ENCODE results near the gene AKT1. TPM values are rescaled to one million over a fixed set of nuclear protein-coding genes. Genes with fewer than 3 reads are reported as not detected.

AKT1 gene
- total and polyA plus RNA-seq, 2 of the 4 experiments (the other 2 are of a cell fraction), result 193 to 221 TPM

DNA sequence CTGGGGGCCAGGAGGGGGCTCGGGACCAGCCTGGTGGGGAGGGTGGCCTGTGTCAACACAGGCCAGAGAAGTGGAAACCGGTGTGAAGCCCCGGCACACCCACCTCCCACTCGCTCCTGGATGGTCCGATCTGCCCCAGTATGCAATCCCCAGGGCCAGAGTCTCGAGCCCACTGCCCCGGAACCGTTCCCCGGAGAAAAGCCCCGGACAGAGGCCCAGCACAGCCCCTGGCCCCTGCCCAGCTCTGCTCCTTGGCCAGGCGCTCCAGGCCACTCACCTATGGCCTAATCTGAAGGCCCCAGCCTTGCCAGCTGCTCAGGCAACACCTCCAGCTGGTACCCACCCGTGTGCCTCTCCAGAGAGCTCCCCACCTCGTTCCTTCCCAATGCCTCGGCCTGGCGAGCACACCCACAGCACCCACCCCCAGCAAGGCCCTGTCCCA, 17.7 kb downstream of the AKT1 start:
- POLR2A ChIA-PET (ENCODE audit: unreplicated experiment), result no interaction called here
- no peaks in the 10 kb centered on the region for H3K9me1 ChIP-seq (ENCODE audit: insufficient read depth, low read length)
- H4K8ac ChIP-seq (ENCODE audit: low read depth in 2 of 2, low read length in 2 of 2), result no peak overlapping the region
- H3K23ac ChIP-seq (ENCODE audit: low read depth, low read length), result no peak overlapping the region
- no peak overlapping the region for H3K18ac ChIP-seq (ENCODE audit: low read depth, low read length)
- no peak for ATAC-seq (ENCODE audit: low read depth)
- H3K4me2 ChIP-seq (ENCODE audit: low read depth, low read length), result no peak overlapping the region
- no peak overlapping the region for H2BK15ac ChIP-seq (ENCODE audit: low read depth, low read length)
- H2AK5ac ChIP-seq (ENCODE audit: low read depth, low read length), result no peak overlapping the region
- H2AK9ac ChIP-seq (replicated peaks; ENCODE audit: low read depth, low read length, poor library complexity), result no peak overlapping the region
- no peaks in the 10 kb centered on the region for H3K9me3 ChIP-seq (ENCODE audit: control insufficient read depth, insufficient read depth, low read length)
- DNase-seq, result no peak
- H3K36me3 ChIP-seq (ENCODE audit: control insufficient read depth, insufficient read depth, low read length), result peaks cover 52% of the 10 kb centered on the region
- intact Hi-C loops (cut with micrococcal nuclease), result no loop called here
- peaks cover 49% of the 10 kb centered on the region for H4K20me1 ChIP-seq (ENCODE audit: insufficient read depth, low read length)
- H3K14ac ChIP-seq (replicated peaks; ENCODE audit: low read depth, low read length), result no peak overlapping the region
- no peak overlapping the region for H3K56ac ChIP-seq (ENCODE audit: extremely low read depth, insufficient read depth, low read length)
- no peak overlapping the region for H3K9ac ChIP-seq (ENCODE audit: low read depth, low read length)
- H4K5ac ChIP-seq (ENCODE audit: low read depth, low read length), result no peak overlapping the region
- no peak overlapping the region for H3K4me3 ChIP-seq (ENCODE audit: insufficient read depth, low read depth, low read length)
- no peak overlapping the region for H3K4ac ChIP-seq (ENCODE audit: low read depth, low read length)
- H2BK120ac ChIP-seq (ENCODE audit: low read depth, low read length), result no peak overlapping the region
- H2BK20ac ChIP-seq (ENCODE audit: low read depth, low read length), result no peak overlapping the region
- H2AFZ ChIP-seq (replicated peaks; ENCODE audit: low read length, poor library complexity), result no peak overlapping the region
- peaks cover 8 to 39% of the 10 kb centered on the region in 2 experiments for H3K79me1 ChIP-seq (ENCODE audit: low read depth in 1 of 2, low read length in 2 of 2)
- no peaks in the 10 kb centered on the region for H3K27me3 ChIP-seq (ENCODE audit: control insufficient read depth, insufficient read depth, low read length)
- H3K4me1 ChIP-seq (ENCODE audit: control insufficient read depth, insufficient read depth, low read length), result no peaks in the 10 kb centered on the region
- no peak overlapping the region for H2BK5ac ChIP-seq (ENCODE audit: low read depth, low read length, poor library complexity, severe bottlenecking)
- dilution Hi-C loops (cut with HindIII; ENCODE audit: low sequenced_read_pairs, unreplicated experiment), result no loop called here
- TF ChIP-seq, protein P1, sequence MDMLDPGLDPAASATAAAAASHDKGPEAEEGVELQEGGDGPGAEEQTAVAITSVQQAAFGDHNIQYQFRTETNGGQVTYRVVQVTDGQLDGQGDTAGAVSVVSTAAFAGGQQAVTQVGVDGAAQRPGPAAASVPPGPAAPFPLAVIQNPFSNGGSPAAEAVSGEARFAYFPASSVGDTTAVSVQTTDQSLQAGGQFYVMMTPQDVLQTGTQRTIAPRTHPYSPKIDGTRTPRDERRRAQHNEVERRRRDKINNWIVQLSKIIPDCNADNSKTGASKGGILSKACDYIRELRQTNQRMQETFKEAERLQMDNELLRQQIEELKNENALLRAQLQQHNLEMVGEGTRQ (IDR thresholded peaks at IDR 0.05; ENCODE audit: low read depth, low read length), result no peak
- no peak for TF ChIP-seq MAFK (IDR thresholded peaks at IDR 0.05; ENCODE audit: low read depth, low read length)
- TF ChIP-seq, protein P2, sequence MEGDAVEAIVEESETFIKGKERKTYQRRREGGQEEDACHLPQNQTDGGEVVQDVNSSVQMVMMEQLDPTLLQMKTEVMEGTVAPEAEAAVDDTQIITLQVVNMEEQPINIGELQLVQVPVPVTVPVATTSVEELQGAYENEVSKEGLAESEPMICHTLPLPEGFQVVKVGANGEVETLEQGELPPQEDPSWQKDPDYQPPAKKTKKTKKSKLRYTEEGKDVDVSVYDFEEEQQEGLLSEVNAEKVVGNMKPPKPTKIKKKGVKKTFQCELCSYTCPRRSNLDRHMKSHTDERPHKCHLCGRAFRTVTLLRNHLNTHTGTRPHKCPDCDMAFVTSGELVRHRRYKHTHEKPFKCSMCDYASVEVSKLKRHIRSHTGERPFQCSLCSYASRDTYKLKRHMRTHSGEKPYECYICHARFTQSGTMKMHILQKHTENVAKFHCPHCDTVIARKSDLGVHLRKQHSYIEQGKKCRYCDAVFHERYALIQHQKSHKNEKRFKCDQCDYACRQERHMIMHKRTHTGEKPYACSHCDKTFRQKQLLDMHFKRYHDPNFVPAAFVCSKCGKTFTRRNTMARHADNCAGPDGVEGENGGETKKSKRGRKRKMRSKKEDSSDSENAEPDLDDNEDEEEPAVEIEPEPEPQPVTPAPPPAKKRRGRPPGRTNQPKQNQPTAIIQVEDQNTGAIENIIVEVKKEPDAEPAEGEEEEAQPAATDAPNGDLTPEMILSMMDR (conservative IDR thresholded peaks at IDR 0.05; ENCODE audit: low read depth, low read length), result no peak
- TF ChIP-seq CEBPB (IDR thresholded peaks at IDR 0.05; ENCODE audit: low read depth, low read length), result no peak
- TF ChIP-seq BHLHE40 (IDR thresholded peaks at IDR 0.05; ENCODE audit: low read depth, low read length), result no peak
- TF ChIP-seq FOS (IDR thresholded peaks at IDR 0.05; ENCODE audit: low read depth, low read length), result no peak
- TF ChIP-seq RFX5 (IDR thresholded peaks at IDR 0.05; ENCODE audit: low read depth, low read length), result no peak
- no peak for TF ChIP-seq SMC3 (IDR thresholded peaks at IDR 0.05; ENCODE audit: low read depth, low read length)
- no peak for TF ChIP-seq POLR2A (IDR thresholded peaks at IDR 0.05; ENCODE audit: low read depth, low read length)
- no peak for TF ChIP-seq MAZ (IDR thresholded peaks at IDR 0.05; ENCODE audit: borderline replicate concordance, low read depth, low read length)
- no peak for TF ChIP-seq RCOR1 (IDR thresholded peaks at IDR 0.05; ENCODE audit: insufficient replicate concordance, low read length)
- no peak for TF ChIP-seq RAD21 (IDR thresholded peaks at IDR 0.05; ENCODE audit: low read length)
- no peak for TF ChIP-seq CHD1 (IDR thresholded peaks at IDR 0.05; ENCODE audit: low read depth, low read length)
- TF ChIP-seq MXI1 (IDR thresholded peaks at IDR 0.05; ENCODE audit: borderline replicate concordance, low read depth, low read length), result no peak
- no peak for TF ChIP-seq NFE2L2 (IDR thresholded peaks at IDR 0.05; ENCODE audit: low read depth, low read length)
- TF ChIP-seq, protein P3, sequence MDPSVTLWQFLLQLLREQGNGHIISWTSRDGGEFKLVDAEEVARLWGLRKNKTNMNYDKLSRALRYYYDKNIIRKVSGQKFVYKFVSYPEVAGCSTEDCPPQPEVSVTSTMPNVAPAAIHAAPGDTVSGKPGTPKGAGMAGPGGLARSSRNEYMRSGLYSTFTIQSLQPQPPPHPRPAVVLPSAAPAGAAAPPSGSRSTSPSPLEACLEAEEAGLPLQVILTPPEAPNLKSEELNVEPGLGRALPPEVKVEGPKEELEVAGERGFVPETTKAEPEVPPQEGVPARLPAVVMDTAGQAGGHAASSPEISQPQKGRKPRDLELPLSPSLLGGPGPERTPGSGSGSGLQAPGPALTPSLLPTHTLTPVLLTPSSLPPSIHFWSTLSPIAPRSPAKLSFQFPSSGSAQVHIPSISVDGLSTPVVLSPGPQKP (IDR thresholded peaks at IDR 0.05; ENCODE audit: borderline replicate concordance, low read depth, low read length), result no peak
- CTCF ChIA-PET, result no interaction called here
- H4K91ac ChIP-seq (ENCODE audit: insufficient read depth, low read depth, low read length), result no peak overlapping the region
- in situ Hi-C loops (cut with MboI; ENCODE audit: low sequenced_read_pairs), result no loop called here
- WGBS, 2 experiments (ENCODE audit: extremely low coverage in 2 of 2, insufficient read length in 1 of 2), result no CpG with 5 or more reads among the region's 15 CpGs
- no peak overlapping the region for H3K27ac ChIP-seq (ENCODE audit: insufficient read depth, low read length)
- BruUV-seq (replicated peaks), result no TSS peak
